Gastrocnemius medialis (tissue), 4 donors: Measurements from ENCODE around the gene FHOD3. TPM values are rescaled to one million over a fixed set of nuclear protein-coding genes. Genes with fewer than 3 reads are reported as not detected.

ENCODE experiments used
- ATAC-seq, 2 donors: fragments of 150-250 bp; one replicate each; pipeline ENCODE4 v1.9.1; 2016
- DNase-seq, 2 donors: peaks; one replicate each; pipeline ENCODE4 v3.0.0-alpha.2; 2019
- H3K27ac ChIP-seq, 4 donors: fragments of 200-600 bp; sonication (generic); 1 replicate in 1 of 4; 2 replicates in 3 of 4; pipeline ENCODE4 v1.5.1; 2016 to 2018; ENCODE audit warnings: mild to moderate bottlenecking in 2 of 4, moderate library complexity in 1 of 4
- H3K27me3 ChIP-seq, 3 donors: fragments of 200-600 bp; sonication (generic) in 2 of 3; 1 replicate in 1 of 3; 2 replicates in 2 of 3; pipeline versions ENCODE4 v1.5.1 to v1.6.0; 2016 to 2019; ENCODE audit warnings: mild to moderate bottlenecking in 1 of 3, moderate library complexity in 1 of 3
- H3K36me3 ChIP-seq, 2 donors: fragments of 200-600 bp; sonication (generic) in 1 of 2; one replicate each; pipeline ENCODE4 v1.5.1; 2017 to 2018
- H3K4me1 ChIP-seq, 2 donors: fragments of 200-600 bp; sonication (generic) in 1 of 2; one replicate each; pipeline ENCODE4 v1.5.1; 2016 to 2017; ENCODE audit warnings: mild to moderate bottlenecking in 2 of 2
- H3K4me3 ChIP-seq, 4 donors: fragments of 200-600 bp; sonication (generic) in 3 of 4; 1 replicate in 1 of 4; 2 replicates in 3 of 4; pipeline ENCODE4 v1.5.1; 2016 to 2019; ENCODE audit warnings: mild to moderate bottlenecking in 2 of 4
- H3K9me3 ChIP-seq, 3 donors: fragments of 200-600 bp; sonication (generic) in 2 of 3; 1 replicate in 1 of 3; 2 replicates in 2 of 3; pipeline ENCODE4 v1.5.1; 2016 to 2019
- CTCF ChIP-seq, 5 experiments: fragments of 450-650 bp in 3 of 5; fragments of 200-600 bp in 2 of 5; sonication (generic) in 2 of 5; IDR thresholded peaks in 4 of 5; conservative IDR thresholded peaks in 1 of 5; 1 replicate in 4 of 5; 2 replicates in 1 of 5; pipeline ENCODE4 v1.5.1; 2016 to 2019; ENCODE audit warnings: antibody characterized with exemption in 5 of 5, mild to moderate bottlenecking in 3 of 5, moderate library complexity in 3 of 5
- POLR2A ChIP-seq, 2 donors: fragments of 450-650 bp; IDR thresholded peaks; one replicate each; pipeline ENCODE4 v1.6.1; 2017; ENCODE audit warnings: antibody characterized with exemption in 2 of 2, mild to moderate bottlenecking in 2 of 2, moderate library complexity in 2 of 2
- in situ Hi-C, 4 donors: fragments of 200-750 bp; cut with MboI; loops; one replicate each; pipeline versions ENCODE4 v1.15.0 to v1.8.0; 2017; ENCODE audit warnings: low sequenced_read_pairs in 4 of 4
- intact Hi-C: fragments of 100-400 bp; cut with DNase I; formaldehyde crosslinking; loops from one replicate; pipeline ENCODE4 v1.15.1; 2023; ENCODE audit warnings: low total_unique reads
- total RNA-seq, 4 donors: library from RNA; depleted of rRNA; stranded (reverse); fragments of >200 nt; gene quantifications; one replicate each; pipeline versions ENCODE4 v1.1.0 to v1.2.3, GENCODE V29; 2016

Gene FHOD3
- total RNA-seq, 4 donors from 2014 or later: 10.0 to 32.5 (median 17.0) TPM

GRCh38 chr18:36593641-36594040 is 296.1 kb downstream of the FHOD3 start:
- no peak overlapping the region for H3K4me3 ChIP-seq

GRCh38 chr18:36594621-36595020 is 297.1 kb downstream of the FHOD3 start:
- no peaks in the 10 kb centered on the region for H3K9me3 ChIP-seq
- TF ChIP-seq CTCF (IDR thresholded peaks at IDR 0.05 in 4 of 5, conservative IDR thresholded peaks at IDR 0.05 in 1 of 5): no peak
- TF ChIP-seq POLR2A (IDR thresholded peaks at IDR 0.05): no peak
- in situ Hi-C loops: no loop called here
- no peaks in the 10 kb centered on the region for H3K27me3 ChIP-seq
- no peak overlapping the region for H3K4me3 ChIP-seq
- intact Hi-C loops: no loop called here
- DNase-seq (no peak), ATAC-seq (no peak)
- no peaks in the 10 kb centered on the region for H3K36me3 ChIP-seq
- H3K4me1 ChIP-seq: no peaks in the 10 kb centered on the region
- no peak overlapping the region for H3K27ac ChIP-seq

More at GRCh38 chr18:36593641-36594040, 296.1 kb downstream of the FHOD3 start:
- in situ Hi-C loops: no loop called here
- H3K36me3 ChIP-seq: no peaks in the 10 kb centered on the region
- H3K27me3 ChIP-seq: no peaks in the 10 kb centered on the region
- no peak for ATAC-seq
- H3K9me3 ChIP-seq: no peaks in the 10 kb centered on the region
- TF ChIP-seq POLR2A (IDR thresholded peaks at IDR 0.05): no peak
- TF ChIP-seq CTCF (IDR thresholded peaks at IDR 0.05 in 4 of 5, conservative IDR thresholded peaks at IDR 0.05 in 1 of 5): no peak
- no peak overlapping the region for H3K27ac ChIP-seq
- DNase-seq: no peak
- intact Hi-C loops: no loop called here
- no peaks in the 10 kb centered on the region for H3K4me1 ChIP-seq

GRCh38 chr18:36595046-36595817 is 297.7 kb downstream of the FHOD3 start:
- ATAC-seq (no peak), DNase-seq (no peak)
- in situ Hi-C loops (no loop called here), intact Hi-C loops (no loop called here)
- TF ChIP-seq POLR2A (IDR thresholded peaks at IDR 0.05): no peak
- TF ChIP-seq CTCF (IDR thresholded peaks at IDR 0.05 in 4 of 5, conservative IDR thresholded peaks at IDR 0.05 in 1 of 5): no peak
- Histone ChIP-seq H3K9me3 (no peaks in the 10 kb centered on the region), H3K36me3 (no peaks in the 10 kb centered on the region), H3K4me1 (no peaks in the 10 kb centered on the region), H3K4me3 (no peak overlapping the region), H3K27me3 (no peaks in the 10 kb centered on the region), H3K27ac (no peak overlapping the region)

GRCh38 chr18:36595818-36596215 is 298.3 kb downstream of the FHOD3 start:
- Histone ChIP-seq H3K27me3 (no peaks in the 10 kb centered on the region), H3K4me1 (no peaks in the 10 kb centered on the region), H3K9me3 (no peaks in the 10 kb centered on the region), H3K27ac (no peak overlapping the region), H3K36me3 (no peaks in the 10 kb centered on the region), H3K4me3 (no peak overlapping the region)
- ATAC-seq (no peak), DNase-seq (no peak)
- no peak for TF ChIP-seq CTCF (IDR thresholded peaks at IDR 0.05 in 4 of 5, conservative IDR thresholded peaks at IDR 0.05 in 1 of 5)
- intact Hi-C loops: no loop called here
- in situ Hi-C loops: no loop called here

- H3K9me3 ChIP-seq: no peaks in the 10 kb centered on the region
- no peaks in the 10 kb centered on the region for H3K4me1 ChIP-seq
- intact Hi-C loops: no loop called here
- H3K4me3 ChIP-seq: no peak overlapping the region
- H3K36me3 ChIP-seq: no peaks in the 10 kb centered on the region
- no peak overlapping the region for H3K27ac ChIP-seq
- no peaks in the 10 kb centered on the region for H3K27me3 ChIP-seq
- in situ Hi-C loops: no loop called here
- DNase-seq (no peak), ATAC-seq (no peak)
- TF ChIP-seq POLR2A (IDR thresholded peaks at IDR 0.05): no peak
- TF ChIP-seq CTCF (IDR thresholded peaks at IDR 0.05 in 4 of 5, conservative IDR thresholded peaks at IDR 0.05 in 1 of 5): no peak
Measured at GRCh38 chr18:36597636-36598035, 300.1 kb downstream of the FHOD3 start.
